H9 (cell line): ENCODE results near the gene HCFC1. TPM values are rescaled to one million over a fixed set of nuclear protein-coding genes. Genes with fewer than 3 reads are reported as not detected.
A peak's percentile ranks its signal among the peaks of the same experiment; 100 is the strongest.

Experiments
- DNase-seq: peaks from one replicate; pipeline ENCODE4 v3.0.0-alpha.2; 2017
- H2AFZ ChIP-seq: one replicate; pipeline ENCODE4 v1.6.1; 2013; ENCODE audit warnings: mild to moderate bottlenecking, low read length, control low read depth, moderate library complexity
- H2AK5ac ChIP-seq: 2 replicates; pipeline ENCODE4 v1.6.1; 2013; ENCODE audit warnings: low read length, control low read depth, mixed read lengths; ENCODE audit not compliant: insufficient read length
- H2BK120ac ChIP-seq: one replicate; pipeline ENCODE4 v1.6.1; 2013; ENCODE audit warnings: low read depth, mild to moderate bottlenecking, low read length, control low read depth, inconsistent platforms; ENCODE audit not compliant: poor library complexity, severe bottlenecking
- H2BK12ac ChIP-seq: 2 replicates; pipeline ENCODE4 v1.6.1; 2013; ENCODE audit warnings: low read length, control low read depth, mixed read lengths, low read depth; ENCODE audit not compliant: insufficient read length
- H2BK15ac ChIP-seq: 2 replicates; pipeline ENCODE4 v1.6.1; 2013; ENCODE audit warnings: low read depth, low read length, control low read depth
- H2BK20ac ChIP-seq: one replicate; pipeline ENCODE4 v1.6.1; 2013; ENCODE audit warnings: low read depth, mild to moderate bottlenecking, low read length, control low read depth, inconsistent platforms; ENCODE audit not compliant: poor library complexity, severe bottlenecking
- H2BK5ac ChIP-seq: 2 replicates; pipeline ENCODE4 v1.6.1; 2013; ENCODE audit warnings: low read length, control low read depth, mixed read lengths; ENCODE audit not compliant: insufficient read length
- H3K14ac ChIP-seq: 2 replicates; pipeline ENCODE4 v1.6.1; 2013; ENCODE audit warnings: low read length, control low read depth; ENCODE audit not compliant: insufficient read depth
- H3K18ac ChIP-seq: 2 replicates; pipeline ENCODE4 v1.6.1; 2013; ENCODE audit warnings: low read depth, mild to moderate bottlenecking, mixed read lengths, low read length, control low read depth; ENCODE audit not compliant: insufficient read length
- H3K23ac ChIP-seq: 2 replicates; pipeline ENCODE4 v1.6.1; 2013; ENCODE audit warnings: low read length, control low read depth, mixed read lengths, low read depth; ENCODE audit not compliant: insufficient read length
- H3K23me2 ChIP-seq: 2 replicates; pipeline ENCODE4 v1.6.1; 2013; ENCODE audit warnings: low read depth, mild to moderate bottlenecking, mixed read lengths, low read length, control low read depth; ENCODE audit not compliant: insufficient read length, poor library complexity, severe bottlenecking
- H3K27ac ChIP-seq: 2 replicates; pipeline ENCODE4 v1.5.1; 2013; ENCODE audit warnings: low read length, control low read depth, mixed read lengths, low read depth; ENCODE audit not compliant: insufficient read length
- H3K27me3 ChIP-seq: 2 replicates; pipeline ENCODE4 v1.6.1; 2013; ENCODE audit warnings: low read length, control low read depth, inconsistent platforms; ENCODE audit not compliant: insufficient read depth
- H3K4ac ChIP-seq: 2 replicates; pipeline ENCODE4 v1.6.1; 2013; ENCODE audit warnings: low read depth, mild to moderate bottlenecking, control low read depth, inconsistent platforms, low read length, moderate library complexity
- H3K4me1 ChIP-seq: 2 replicates; pipeline ENCODE4 v1.6.1; 2013; ENCODE audit warnings: low read length, control low read depth, inconsistent platforms; ENCODE audit not compliant: insufficient read depth
- H3K4me2 ChIP-seq: 2 replicates; pipeline ENCODE4 v1.6.1; 2013; ENCODE audit warnings: low read length, control low read depth, mixed read lengths; ENCODE audit not compliant: insufficient read length, insufficient read depth
- H3K56ac ChIP-seq: 2 replicates; pipeline ENCODE4 v1.6.1; 2013; ENCODE audit warnings: low read depth, mild to moderate bottlenecking, mixed read lengths, low read length, control low read depth; ENCODE audit not compliant: insufficient read length
- H3K79me1 ChIP-seq: 2 replicates; pipeline ENCODE4 v1.6.1; 2013; ENCODE audit warnings: low read depth, mild to moderate bottlenecking, moderate library complexity, low read length, control low read depth, inconsistent platforms; ENCODE audit not compliant: insufficient read depth, poor library complexity, severe bottlenecking
- H3K79me2 ChIP-seq: 2 replicates; pipeline ENCODE4 v1.6.1; 2013; ENCODE audit warnings: low read length, control low read depth, inconsistent platforms; ENCODE audit not compliant: insufficient read depth
- H3K9ac ChIP-seq: 2 replicates; pipeline ENCODE4 v1.6.1; 2013; ENCODE audit warnings: low read length, control low read depth, mixed read lengths; ENCODE audit not compliant: insufficient read length; ENCODE audit errors: extremely low read depth
- H3K9me3 ChIP-seq: one replicate; pipeline ENCODE4 v1.6.1; 2013; ENCODE audit warnings: low read depth, low read length, inconsistent platforms; ENCODE audit not compliant: control insufficient read depth
- H3T11ph ChIP-seq: one replicate; pipeline ENCODE4 v1.6.1; 2013; ENCODE audit warnings: mild to moderate bottlenecking, low read length, control low read depth, inconsistent platforms
- H4K20me1 ChIP-seq: one replicate; pipeline ENCODE4 v1.6.1; 2013; ENCODE audit not compliant: control insufficient read depth, insufficient read length, insufficient read depth
- H4K5ac ChIP-seq: 2 replicates; pipeline ENCODE4 v1.6.1; 2013; ENCODE audit warnings: low read depth, mild to moderate bottlenecking, mixed read lengths, low read length, control low read depth; ENCODE audit not compliant: insufficient read length
- H4K8ac ChIP-seq: replicated peaks from 2 replicates; pipeline ENCODE4 v1.6.1; 2013; ENCODE audit warnings: low read length, control low read depth, mixed read lengths, low read depth; ENCODE audit not compliant: insufficient read length
- H4K91ac ChIP-seq: 2 replicates; pipeline ENCODE4 v1.6.1; 2013; ENCODE audit warnings: low read depth, mild to moderate bottlenecking, moderate library complexity, mixed read lengths, low read length, control low read depth; ENCODE audit not compliant: insufficient read length
- H3K27ac Mint-ChIP-seq, 3 experiments: 2 replicates in 2 of 3; 3 replicates in 1 of 3; pipeline ENCODE4 v1.8.0; 2020 to 2021; ENCODE audit warnings: mixed read lengths in 3 of 3, mild to moderate bottlenecking in 1 of 3, moderate library complexity in 1 of 3
- H3K27me3 Mint-ChIP-seq: 2 replicates; pipeline ENCODE4 v1.8.0; 2021; ENCODE audit warnings: low read depth, mild to moderate bottlenecking, moderate library complexity, mixed read lengths
- H3K36me3 Mint-ChIP-seq, 3 experiments: 2 replicates in 2 of 3; 3 replicates in 1 of 3; pipeline ENCODE4 v1.8.0; 2020 to 2021; ENCODE audit warnings: low read depth in 3 of 3, mixed read lengths in 3 of 3; ENCODE audit not compliant: insufficient read depth in 1 of 3
- H3K4me1 Mint-ChIP-seq, 2 experiments: 2 replicates each; pipeline ENCODE4 v1.8.0; 2020; ENCODE audit warnings: mixed read lengths in 2 of 2
- H3K4me3 Mint-ChIP-seq, 2 experiments: 2 replicates in 1 of 2; 3 replicates in 1 of 2; pipeline ENCODE4 v1.8.0; 2020 to 2021; ENCODE audit warnings: mild to moderate bottlenecking in 2 of 2, mixed read lengths in 2 of 2, moderate library complexity in 1 of 2
- H3K9me3 Mint-ChIP-seq, 2 experiments: 2 replicates in 1 of 2; 3 replicates in 1 of 2; pipeline ENCODE4 v1.8.0; 2020; ENCODE audit warnings: mild to moderate bottlenecking in 2 of 2, mixed read lengths in 2 of 2, moderate library complexity in 1 of 2
- CTCF ChIP-seq: fragments of 200-600 bp; sonication (generic); conservative IDR thresholded peaks from 3 replicates; pipeline ENCODE4 v1.8.0; 2021; ENCODE audit warnings: antibody characterized with exemption, mild to moderate bottlenecking
- WGBS: extraction: QIAGEN DNeasy Blood & Tissue Kit; methylation state at CpG from one replicate; pipeline ENCODE4 v1.1.7; 2013; ENCODE audit warnings: missing lambda C conversion rate, low lambda C conversion rate, mixed read lengths; ENCODE audit not compliant: insufficient read length; ENCODE audit errors: extremely low coverage; 5-methylcytosine and 5-hydroxymethylcytosine counted together
- total RNA-seq: library from RNA; stranded (reverse); gene quantifications from 2 replicates; pipeline ENCODE4 v1.2.1, GENCODE V29; 2021

The HCFC1 gene
- total RNA-seq, 1 experiment from 2014 or later: 144 TPM

GRCh38 chrX:154002215-154002719 is 30.6 kb upstream of the HCFC1 start:
- H3K18ac ChIP-seq: peak overlapping the region; percentile 47
- H3K4me3 Mint-ChIP-seq: no peak overlapping the region
- H3K4ac ChIP-seq: no peak overlapping the region
- H3K27me3 ChIP-seq: no peaks in the 10 kb centered on the region
- no peak overlapping the region for H3K14ac ChIP-seq
- H3T11ph ChIP-seq: no peak overlapping the region
- peaks cover 10 to 15% of the 10 kb centered on the region in 2 experiments; a peak in 3 of 4 replicates for H3K4me1 Mint-ChIP-seq
- no peak overlapping the region for H2BK15ac ChIP-seq
- peaks cover 2% of the 10 kb centered on the region; the same call in 1 of the 2 replicates for H3K27me3 Mint-ChIP-seq
- H2AK5ac ChIP-seq: no peak overlapping the region
- H3K4me2 ChIP-seq: no peak overlapping the region
- H4K91ac ChIP-seq: no peak overlapping the region
- no peak overlapping the region for H2BK12ac ChIP-seq
- H4K8ac ChIP-seq: no peak overlapping the region
- H3K9ac ChIP-seq: no peak overlapping the region
- no peak for TF ChIP-seq CTCF
- H3K9me3 ChIP-seq: peaks cover 14% of the 10 kb centered on the region
- peaks cover 67 to 70% of the 10 kb centered on the region in 2 experiments for H3K9me3 Mint-ChIP-seq
- peak overlapping the region in 2 of 3 experiments; percentile 86 to 93; a peak in 4 of 7 replicates for H3K27ac Mint-ChIP-seq
- H3K79me2 ChIP-seq: no peaks in the 10 kb centered on the region
- no peaks in the 10 kb centered on the region for H3K4me1 ChIP-seq
- H3K23me2 ChIP-seq: no peaks in the 10 kb centered on the region
- no peak overlapping the region for H3K27ac ChIP-seq
- no CpG with 5 or more reads among the region's 17 CpGs for WGBS
- no peak overlapping the region for H2BK5ac ChIP-seq
- H3K56ac ChIP-seq: no peak overlapping the region
- no peak overlapping the region for H3K23ac ChIP-seq
- H4K20me1 ChIP-seq: no peaks in the 10 kb centered on the region
- no peak overlapping the region for H2BK120ac ChIP-seq
- no peaks in the 10 kb centered on the region for H3K79me1 ChIP-seq
- no peak overlapping the region for H4K5ac ChIP-seq
- no peak for DNase-seq
- no peak overlapping the region for H2BK20ac ChIP-seq
- H2AFZ ChIP-seq: no peak overlapping the region
- H3K36me3 Mint-ChIP-seq: peaks cover 3 to 22% (median 21%) of the 10 kb centered on the region in 3 experiments
